GM19397 (cell line): ENCODE data around the gene UBTD1.
"Not testable (repeated sequence)": the region's sequence is repeated elsewhere in the genome, so short reads cannot be mapped to it uniquely, and the experiment has no call there.

Experiments used
- ATAC-seq: cut with Tn5 transposase; IDR thresholded peaks from one replicate; pipeline ENCODE4 v1.9.1; 2021; ENCODE audit warnings: mild to moderate bottlenecking, moderate library complexity; ENCODE audit not compliant: unreplicated experiment

The UBTD1 gene

GRCh38 chr10:97498841-97499560 is at the start of gene UBTD1:
Gene UBTD1, plus strand, starts transcription at chr10:97498924. Its CDS starts 280 bp downstream, at chr10:97499204.
- no peak for ATAC-seq

- ATAC-seq: no peak
These were observed 47.9 kb upstream of the UBTD1 start for GRCh38 chr10:97450828-97451227.

GRCh38 chr10:97451605-97452004 is 47.1 kb upstream of the UBTD1 start:
- ATAC-seq: no peak

- no peak for ATAC-seq
These were observed 46.4 kb upstream of the UBTD1 start for GRCh38 chr10:97452352-97452751.

GRCh38 chr10:97454330-97455036 is 44.2 kb upstream of the UBTD1 start:
- ATAC-seq: no peak

GRCh38 chr10:97456034-97456685 is 42.6 kb upstream of the UBTD1 start:
- ATAC-seq: no peak

- ATAC-seq: no peak
These were observed 42.0 kb upstream of the UBTD1 start for GRCh38 chr10:97456686-97457065.

GRCh38 chr10:97459111-97459510 is 39.6 kb upstream of the UBTD1 start:
- ATAC-seq: no peak

- ATAC-seq: no peak
These were observed 38.8 kb upstream of the UBTD1 start for GRCh38 chr10:97459933-97460332.

- ATAC-seq: no peak
These were observed 36.4 kb upstream of the UBTD1 start for GRCh38 chr10:97462309-97462708.

GRCh38 chr10:97463363-97464132 is 35.2 kb upstream of the UBTD1 start:
- ATAC-seq: no peak

- no peak for ATAC-seq
These were observed 34.5 kb upstream of the UBTD1 start for GRCh38 chr10:97464226-97464625.

GRCh38 chr10:97465982-97466381 is 32.7 kb upstream of the UBTD1 start:
- no peak for ATAC-seq

GRCh38 chr10:97466755-97467154 is 32.0 kb upstream of the UBTD1 start:
- ATAC-seq: no peak

GRCh38 chr10:97468162-97468561 is 30.6 kb upstream of the UBTD1 start:
- ATAC-seq: peak; percentile 56

GRCh38 chr10:97468781-97469180 is 29.9 kb upstream of the UBTD1 start:
- not testable (repeated sequence) for ATAC-seq

GRCh38 chr10:97474918-97475317 is 23.8 kb upstream of the UBTD1 start:
- ATAC-seq: no peak

- ATAC-seq: no peak
These were observed 22.7 kb upstream of the UBTD1 start for GRCh38 chr10:97475936-97476594.

GRCh38 chr10:97479410-97479809 is 19.3 kb upstream of the UBTD1 start:
- ATAC-seq: not testable (repeated sequence)

- no peak for ATAC-seq
These were observed 18.8 kb upstream of the UBTD1 start for GRCh38 chr10:97479939-97480338.

- ATAC-seq: no peak
These were observed 17.7 kb upstream of the UBTD1 start for GRCh38 chr10:97481071-97481470.
